Astrocyte (in vitro differentiated cells and primary cell): ENCODE data around the gene OR2T10. TPM values are rescaled to one million over a fixed set of nuclear protein-coding genes. Genes with fewer than 3 reads are reported as not detected.

ENCODE experiments used
- DNase-seq: peaks from one replicate; pipeline ENCODE4 v3.0.0-alpha.2; 2010; ENCODE audit warnings: low read depth
- FAIRE-seq: peaks from 2 replicates; lab custom pipeline; 2011; peaks lifted over from hg19 to GRCh38; lab: Jason Lieb, UNC
- H2AFZ ChIP-seq: 2 replicates; pipeline ENCODE4 v1.6.0; 2012; ENCODE audit warnings: low read depth, low read length, inconsistent platforms
- H3K27ac ChIP-seq: 2 replicates; pipeline ENCODE4 v1.5.1; 2011; ENCODE audit warnings: low read depth, low read length, inconsistent platforms
- H3K27me3 ChIP-seq: 2 replicates; pipeline ENCODE4 v1.6.0; 2011; ENCODE audit warnings: low read length, inconsistent platforms; ENCODE audit not compliant: insufficient read depth
- H3K36me3 ChIP-seq: 2 replicates; pipeline ENCODE4 v1.5.1; 2011; ENCODE audit warnings: low read length, inconsistent platforms; ENCODE audit not compliant: insufficient read depth
- H3K4me1 ChIP-seq: 2 replicates; pipeline ENCODE4 v1.5.1; 2011; ENCODE audit warnings: low read length, inconsistent platforms; ENCODE audit not compliant: insufficient read depth
- H3K4me2 ChIP-seq: 2 replicates; pipeline ENCODE4 v1.6.0; 2012; ENCODE audit warnings: low read length, inconsistent platforms
- H3K4me3 ChIP-seq: 2 replicates; pipeline ENCODE4 v1.5.1; 2011; ENCODE audit warnings: low read depth, mild to moderate bottlenecking, low read length, inconsistent platforms; ENCODE audit not compliant: insufficient read depth
- H3K79me2 ChIP-seq: 2 replicates; pipeline ENCODE4 v1.6.0; 2012; ENCODE audit warnings: mild to moderate bottlenecking, low read length, inconsistent platforms; ENCODE audit not compliant: insufficient read depth
- H3K9ac ChIP-seq: 2 replicates; pipeline ENCODE4 v1.6.0; 2012; ENCODE audit warnings: mild to moderate bottlenecking, low read length, inconsistent platforms
- H3K9me3 ChIP-seq: 2 replicates; pipeline ENCODE4 v1.5.1; 2012; ENCODE audit warnings: low read depth, mild to moderate bottlenecking, low read length, inconsistent platforms; ENCODE audit not compliant: insufficient read depth
- H4K20me1 ChIP-seq: 2 replicates; pipeline ENCODE4 v1.6.0; 2012; ENCODE audit warnings: low read length, inconsistent platforms; ENCODE audit not compliant: insufficient read depth
- H3K27ac Mint-ChIP-seq: one replicate; pipeline ENCODE4 v1.8.0; 2021; ENCODE audit warnings: mild to moderate bottlenecking, mixed read lengths; ENCODE audit not compliant: unreplicated experiment
- H3K27me3 Mint-ChIP-seq: one replicate; pipeline ENCODE4 v1.8.0; 2021; ENCODE audit warnings: low read depth, mixed read lengths; ENCODE audit not compliant: unreplicated experiment
- H3K36me3 Mint-ChIP-seq: one replicate; pipeline ENCODE4 v1.8.0; 2021; ENCODE audit warnings: low read depth, mixed read lengths; ENCODE audit not compliant: unreplicated experiment
- H3K4me1 Mint-ChIP-seq: one replicate; pipeline ENCODE4 v1.8.0; 2021; ENCODE audit warnings: low read depth, mixed read lengths; ENCODE audit not compliant: unreplicated experiment
- H3K4me3 Mint-ChIP-seq: one replicate; pipeline ENCODE4 v1.8.0; 2021; ENCODE audit warnings: mild to moderate bottlenecking, moderate library complexity, mixed read lengths; ENCODE audit not compliant: unreplicated experiment
- H3K9me3 Mint-ChIP-seq: one replicate; pipeline ENCODE4 v1.8.0; 2021; ENCODE audit warnings: mild to moderate bottlenecking, mixed read lengths; ENCODE audit not compliant: unreplicated experiment
- EZH2 ChIP-seq: IDR thresholded peaks from 2 replicates; pipeline ENCODE4 v1.6.1; 2012; ENCODE audit warnings: mild to moderate bottlenecking, low read length, inconsistent platforms; ENCODE audit not compliant: insufficient read depth
- total RNA-seq: library from RNA; stranded (reverse); gene quantifications from 2 replicates; pipeline ENCODE4 v1.2.1, GENCODE V29; 2021
- TF ChIP-seq, protein P1 (sequence below): IDR thresholded peaks from 2 replicates; pipeline ENCODE4 v1.5.1; 2011; ENCODE audit warnings: low read depth, mild to moderate bottlenecking, inconsistent platforms, low read length, moderate library complexity; ENCODE audit not compliant: insufficient read depth

OR2T10 gene
- total RNA-seq, 1 donor from 2014 or later, result not detected

DNA sequence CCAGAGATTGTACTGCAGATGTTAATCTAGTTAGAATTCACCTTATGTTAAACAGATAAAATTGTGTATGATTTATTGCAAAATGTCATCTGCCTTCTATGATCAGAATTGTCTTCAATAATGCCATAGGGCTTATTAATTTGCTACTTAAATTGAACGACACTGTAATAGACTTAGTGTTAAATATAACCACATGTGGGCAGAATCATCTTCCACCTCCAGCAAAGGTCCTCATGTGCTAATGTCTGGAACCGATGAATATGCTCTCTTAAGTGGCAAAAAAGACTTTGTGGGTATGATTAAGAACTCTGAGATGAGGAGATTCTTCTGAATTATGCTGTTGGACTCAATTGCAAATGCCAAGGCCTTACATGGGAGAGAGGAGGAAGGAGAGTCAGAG lies 33.1 kb upstream of the OR2T10 start:
- H3K4me1 Mint-ChIP-seq, result no peaks in the 10 kb centered on the region
- Histone ChIP-seq H3K27me3 (no peaks in the 10 kb centered on the region), H3K9me3 (peaks cover 7% of the 10 kb centered on the region), H3K36me3 (no peaks in the 10 kb centered on the region), H3K4me3 (no peak overlapping the region), H4K20me1 (no peaks in the 10 kb centered on the region), H3K79me2 (no peaks in the 10 kb centered on the region), H2AFZ (no peak overlapping the region), H3K27ac (no peak overlapping the region), H3K4me1 (no peaks in the 10 kb centered on the region), H3K9ac (no peak overlapping the region), H3K4me2 (no peak overlapping the region)
- H3K27ac Mint-ChIP-seq, result no peak overlapping the region
- TF ChIP-seq, protein P1, sequence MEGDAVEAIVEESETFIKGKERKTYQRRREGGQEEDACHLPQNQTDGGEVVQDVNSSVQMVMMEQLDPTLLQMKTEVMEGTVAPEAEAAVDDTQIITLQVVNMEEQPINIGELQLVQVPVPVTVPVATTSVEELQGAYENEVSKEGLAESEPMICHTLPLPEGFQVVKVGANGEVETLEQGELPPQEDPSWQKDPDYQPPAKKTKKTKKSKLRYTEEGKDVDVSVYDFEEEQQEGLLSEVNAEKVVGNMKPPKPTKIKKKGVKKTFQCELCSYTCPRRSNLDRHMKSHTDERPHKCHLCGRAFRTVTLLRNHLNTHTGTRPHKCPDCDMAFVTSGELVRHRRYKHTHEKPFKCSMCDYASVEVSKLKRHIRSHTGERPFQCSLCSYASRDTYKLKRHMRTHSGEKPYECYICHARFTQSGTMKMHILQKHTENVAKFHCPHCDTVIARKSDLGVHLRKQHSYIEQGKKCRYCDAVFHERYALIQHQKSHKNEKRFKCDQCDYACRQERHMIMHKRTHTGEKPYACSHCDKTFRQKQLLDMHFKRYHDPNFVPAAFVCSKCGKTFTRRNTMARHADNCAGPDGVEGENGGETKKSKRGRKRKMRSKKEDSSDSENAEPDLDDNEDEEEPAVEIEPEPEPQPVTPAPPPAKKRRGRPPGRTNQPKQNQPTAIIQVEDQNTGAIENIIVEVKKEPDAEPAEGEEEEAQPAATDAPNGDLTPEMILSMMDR, result no peak
- TF ChIP-seq EZH2, result no peak
- peaks cover 4% of the 10 kb centered on the region for H3K9me3 Mint-ChIP-seq
- FAIRE-seq, result no peak
- H3K36me3 Mint-ChIP-seq, result no peaks in the 10 kb centered on the region
- H3K4me3 Mint-ChIP-seq, result no peak overlapping the region
- DNase-seq, result no peak
- H3K27me3 Mint-ChIP-seq, result no peaks in the 10 kb centered on the region

DNA sequence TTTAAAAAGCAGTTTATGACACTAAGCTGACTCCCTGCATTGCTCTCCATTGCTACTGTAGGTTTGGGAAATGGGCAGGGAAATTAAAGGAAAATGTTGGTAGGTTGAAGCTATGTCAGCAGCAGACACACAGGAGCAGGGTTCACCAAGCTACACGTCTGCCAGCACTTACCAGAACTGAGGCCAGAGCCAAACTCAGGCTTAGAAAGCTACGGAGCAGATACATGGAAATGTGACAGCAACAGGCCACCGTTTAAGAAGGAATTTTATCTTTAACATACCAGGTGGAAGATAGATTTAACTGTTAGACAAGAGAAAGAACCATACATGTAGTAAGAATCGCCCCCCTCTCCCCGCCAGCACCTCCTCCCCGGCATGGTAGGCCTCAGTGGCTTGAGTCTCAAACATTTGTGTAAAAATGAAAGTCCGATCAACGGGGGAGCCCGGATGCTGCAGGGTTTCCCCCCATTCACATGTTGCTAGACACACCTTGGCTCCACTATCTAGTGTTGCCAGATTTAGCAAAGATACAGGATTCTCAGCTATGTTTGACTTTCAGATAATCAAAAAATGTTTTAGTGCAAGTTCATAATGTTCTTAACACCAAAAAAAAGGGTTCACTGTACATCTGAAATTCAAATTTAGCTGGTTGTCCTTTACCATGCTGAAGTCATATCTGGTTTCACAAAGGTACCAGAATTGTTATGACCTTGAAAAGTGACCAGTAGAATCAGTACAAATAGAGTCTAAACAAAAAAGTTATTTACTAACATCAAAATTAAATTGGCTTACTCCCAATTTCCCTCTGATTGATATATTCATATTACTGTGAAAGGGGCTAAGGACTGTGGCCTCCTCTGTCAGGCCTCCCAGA lies 30.7 kb upstream of the OR2T10 start:
- TF ChIP-seq, protein P1, result no peak
- no peak for TF ChIP-seq EZH2
- FAIRE-seq (no peak), DNase-seq (no peak)
- H3K36me3 Mint-ChIP-seq, result no peaks in the 10 kb centered on the region
- H3K9ac ChIP-seq, result no peak overlapping the region
- no peaks in the 10 kb centered on the region for H3K4me1 ChIP-seq
- H3K79me2 ChIP-seq, result no peaks in the 10 kb centered on the region
- no peak overlapping the region for H3K4me2 ChIP-seq
- H3K27me3 ChIP-seq, result no peaks in the 10 kb centered on the region
- no peaks in the 10 kb centered on the region for H3K36me3 ChIP-seq
- H3K27me3 Mint-ChIP-seq, result no peaks in the 10 kb centered on the region
- no peak overlapping the region for H2AFZ ChIP-seq
- H4K20me1 ChIP-seq, result no peaks in the 10 kb centered on the region
- H3K9me3 ChIP-seq, result peaks cover 7% of the 10 kb centered on the region
- H3K4me3 ChIP-seq, result no peak overlapping the region
- no peak overlapping the region for H3K27ac Mint-ChIP-seq
- no peak overlapping the region for H3K27ac ChIP-seq
- peaks cover 4% of the 10 kb centered on the region for H3K9me3 Mint-ChIP-seq
- no peak overlapping the region for H3K4me3 Mint-ChIP-seq
- no peaks in the 10 kb centered on the region for H3K4me1 Mint-ChIP-seq

DNA sequence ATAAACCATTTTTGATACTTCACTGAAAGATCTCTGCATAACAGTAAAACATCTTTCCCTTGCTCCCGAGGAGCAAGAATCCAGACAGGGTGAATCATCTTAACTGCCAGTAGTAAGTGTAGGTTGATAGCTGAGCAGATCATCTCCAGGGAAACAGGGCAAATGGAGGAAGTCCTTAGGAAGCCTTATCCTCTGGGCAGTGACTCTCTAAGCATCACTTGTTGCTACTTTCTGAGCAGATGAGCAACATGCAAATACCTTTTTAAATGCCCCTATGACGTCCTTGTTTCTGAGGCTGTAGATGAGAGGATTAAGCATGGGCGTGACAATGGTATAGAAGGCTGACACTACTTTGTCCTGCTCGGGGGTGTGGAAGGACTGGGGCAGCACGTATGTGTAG lies 28.5 kb upstream of the OR2T10 start:
- no peak overlapping the region for H3K27ac ChIP-seq
- no peaks in the 10 kb centered on the region for H3K36me3 Mint-ChIP-seq
- no peaks in the 10 kb centered on the region for H3K4me1 Mint-ChIP-seq
- H4K20me1 ChIP-seq, result no peaks in the 10 kb centered on the region
- no peaks in the 10 kb centered on the region for H3K27me3 ChIP-seq
- H3K4me1 ChIP-seq, result no peaks in the 10 kb centered on the region
- peaks cover 6% of the 10 kb centered on the region for H3K9me3 Mint-ChIP-seq
- no peak for DNase-seq
- no peak overlapping the region for H3K4me3 Mint-ChIP-seq
- H2AFZ ChIP-seq, result no peak overlapping the region
- no peak overlapping the region for H3K9ac ChIP-seq
- H3K4me3 ChIP-seq, result no peak overlapping the region
- H3K9me3 ChIP-seq, result peaks cover 7% of the 10 kb centered on the region
- H3K27me3 Mint-ChIP-seq, result no peaks in the 10 kb centered on the region
- TF ChIP-seq EZH2, result no peak
- no peak overlapping the region for H3K4me2 ChIP-seq
- H3K27ac Mint-ChIP-seq, result no peak overlapping the region
- no peaks in the 10 kb centered on the region for H3K36me3 ChIP-seq
- H3K79me2 ChIP-seq, result no peaks in the 10 kb centered on the region
- FAIRE-seq, result no peak
